ENCODE results near the gene SLC7A14.

- no peak for TF ChIP-seq EZH2 (IDR thresholded peaks at IDR 0.05; ENCODE audit: insufficient read depth, poor library complexity, severe bottlenecking)
- TF ChIP-seq EZH2phosphoT487 (IDR thresholded peaks at IDR 0.05; ENCODE audit: insufficient read depth, low read depth): no peak
Observed at GRCh38 chr3:170508291-170508690, 77.6 kb downstream of the SLC7A14 start.

Data from GM23248 (cell line).